ENCODE measurements around the gene PPME1.

DNA sequence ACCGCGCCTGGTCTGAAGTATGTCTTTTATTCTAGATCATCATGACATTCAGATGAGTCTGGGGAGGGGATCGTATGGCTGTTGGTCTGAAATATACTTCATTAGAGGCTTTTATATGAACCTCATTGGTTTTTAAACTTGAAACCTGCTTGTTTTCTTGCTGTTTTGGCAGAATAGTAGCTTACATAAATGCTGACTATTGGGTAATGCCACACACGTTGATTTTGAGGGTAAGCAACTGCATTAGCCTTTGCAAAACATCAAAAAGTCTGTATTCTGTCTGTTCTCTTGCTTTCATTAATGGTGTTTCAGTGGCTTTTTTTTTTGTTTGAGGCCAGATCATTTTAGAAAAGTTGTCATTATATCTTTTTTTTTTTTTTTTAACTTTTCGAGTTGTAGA is 14.2 kb downstream of the PPME1 start:
- TF ChIP-seq, protein P1, sequence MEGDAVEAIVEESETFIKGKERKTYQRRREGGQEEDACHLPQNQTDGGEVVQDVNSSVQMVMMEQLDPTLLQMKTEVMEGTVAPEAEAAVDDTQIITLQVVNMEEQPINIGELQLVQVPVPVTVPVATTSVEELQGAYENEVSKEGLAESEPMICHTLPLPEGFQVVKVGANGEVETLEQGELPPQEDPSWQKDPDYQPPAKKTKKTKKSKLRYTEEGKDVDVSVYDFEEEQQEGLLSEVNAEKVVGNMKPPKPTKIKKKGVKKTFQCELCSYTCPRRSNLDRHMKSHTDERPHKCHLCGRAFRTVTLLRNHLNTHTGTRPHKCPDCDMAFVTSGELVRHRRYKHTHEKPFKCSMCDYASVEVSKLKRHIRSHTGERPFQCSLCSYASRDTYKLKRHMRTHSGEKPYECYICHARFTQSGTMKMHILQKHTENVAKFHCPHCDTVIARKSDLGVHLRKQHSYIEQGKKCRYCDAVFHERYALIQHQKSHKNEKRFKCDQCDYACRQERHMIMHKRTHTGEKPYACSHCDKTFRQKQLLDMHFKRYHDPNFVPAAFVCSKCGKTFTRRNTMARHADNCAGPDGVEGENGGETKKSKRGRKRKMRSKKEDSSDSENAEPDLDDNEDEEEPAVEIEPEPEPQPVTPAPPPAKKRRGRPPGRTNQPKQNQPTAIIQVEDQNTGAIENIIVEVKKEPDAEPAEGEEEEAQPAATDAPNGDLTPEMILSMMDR (conservative IDR thresholded peaks at IDR 0.05) = no peak
- TF ChIP-seq EZH2 (IDR thresholded peaks at IDR 0.05; ENCODE audit: low read depth) = no peak
